Activated CD8-positive, alpha-beta T cell treated with anti-CD3 and anti-CD28 coated beads for 36 hours (primary cell): ENCODE results near the gene FRMD5. TPM values are rescaled to one million over a fixed set of nuclear protein-coding genes. Genes with fewer than 3 reads are reported as not detected.

Experiments
- ATAC-seq: fragments of 200-7000 bp; cut with Tn5 transposase; one replicate; pipeline ENCODE4 v1.10.0; 2021; ENCODE audit warnings: mild to moderate bottlenecking, moderate library complexity
- CTCF ChIA-PET: fragments of 350-600 bp; sonication (Branson Sonifier 250); formaldehyde crosslinking; loops from one replicate; lab custom pipeline; 2021; ENCODE audit warnings: antibody characterized with exemption; lab: Charles Lee
- POLR2A ChIA-PET: fragments of 350-600 bp; sonication (Branson Sonifier 250); formaldehyde crosslinking; loops from one replicate; lab custom pipeline; 2021; ENCODE audit warnings: antibody characterized with exemption; lab: Charles Lee
- DNase-seq: peaks from one replicate; pipeline ENCODE4 v3.0.0-alpha.2; 2020
- H3K27ac Mint-ChIP-seq: one replicate; pipeline ENCODE4 v1.8.0; 2021; ENCODE audit warnings: mild to moderate bottlenecking, mixed read lengths
- H3K27me3 Mint-ChIP-seq: one replicate; pipeline ENCODE4 v1.8.0; 2021; ENCODE audit warnings: mixed read lengths
- H3K36me3 Mint-ChIP-seq: one replicate; pipeline ENCODE4 v1.8.0; 2021; ENCODE audit warnings: low read depth, mixed read lengths
- H3K4me1 Mint-ChIP-seq: one replicate; pipeline ENCODE4 v1.8.0; 2021; ENCODE audit warnings: low read depth, mixed read lengths
- H3K4me3 Mint-ChIP-seq: one replicate; pipeline ENCODE4 v1.8.0; 2021; ENCODE audit warnings: mild to moderate bottlenecking, moderate library complexity, mixed read lengths
- H3K9me3 Mint-ChIP-seq: one replicate; pipeline ENCODE4 v1.8.0; 2021; ENCODE audit warnings: mixed read lengths
- intact Hi-C: fragments of 100-400 bp; cut with micrococcal nuclease; formaldehyde crosslinking; loops from one replicate; pipeline ENCODE4 v1.10.0; 2022
- total RNA-seq, 2 experiments: library from RNA; stranded (reverse); gene quantifications; one replicate each; pipeline ENCODE4 v1.2.3, GENCODE V29; 2021
- TF ChIP-seq, protein P1 (sequence below): fragments of 200-600 bp; IDR thresholded peaks from one replicate; pipeline ENCODE4 v1.8.0; 2022; ENCODE audit warnings: antibody characterized with exemption, mild to moderate bottlenecking

The FRMD5 gene
- total RNA-seq, 2 experiments from 2014 or later: 0.23 to 0.25 TPM

GRCh38 chr15:43954181-43954621 lies 240.9 kb downstream of the FRMD5 start:
- Mint-ChIP-seq H3K9me3 (no peaks in the 10 kb centered on the region), H3K36me3 (no peaks in the 10 kb centered on the region), H3K27ac (peak overlapping the region; percentile 78), H3K4me1 (peaks cover 30% of the 10 kb centered on the region), H3K4me3 (no peak overlapping the region), H3K27me3 (peaks cover 22% of the 10 kb centered on the region)
- ChIA-PET CTCF (interaction anchor here (0.6 kb wide), 1 partner anchor 50 kb away, joined by 3 read pairs; no protein-coding TSS in a partner anchor), POLR2A (no interaction called here)
- peak; percentile 58 for DNase-seq
- TF ChIP-seq, protein P1, sequence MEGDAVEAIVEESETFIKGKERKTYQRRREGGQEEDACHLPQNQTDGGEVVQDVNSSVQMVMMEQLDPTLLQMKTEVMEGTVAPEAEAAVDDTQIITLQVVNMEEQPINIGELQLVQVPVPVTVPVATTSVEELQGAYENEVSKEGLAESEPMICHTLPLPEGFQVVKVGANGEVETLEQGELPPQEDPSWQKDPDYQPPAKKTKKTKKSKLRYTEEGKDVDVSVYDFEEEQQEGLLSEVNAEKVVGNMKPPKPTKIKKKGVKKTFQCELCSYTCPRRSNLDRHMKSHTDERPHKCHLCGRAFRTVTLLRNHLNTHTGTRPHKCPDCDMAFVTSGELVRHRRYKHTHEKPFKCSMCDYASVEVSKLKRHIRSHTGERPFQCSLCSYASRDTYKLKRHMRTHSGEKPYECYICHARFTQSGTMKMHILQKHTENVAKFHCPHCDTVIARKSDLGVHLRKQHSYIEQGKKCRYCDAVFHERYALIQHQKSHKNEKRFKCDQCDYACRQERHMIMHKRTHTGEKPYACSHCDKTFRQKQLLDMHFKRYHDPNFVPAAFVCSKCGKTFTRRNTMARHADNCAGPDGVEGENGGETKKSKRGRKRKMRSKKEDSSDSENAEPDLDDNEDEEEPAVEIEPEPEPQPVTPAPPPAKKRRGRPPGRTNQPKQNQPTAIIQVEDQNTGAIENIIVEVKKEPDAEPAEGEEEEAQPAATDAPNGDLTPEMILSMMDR: no peak
- intact Hi-C loops: no loop called here
- peak; percentile 93 for ATAC-seq

DNA sequence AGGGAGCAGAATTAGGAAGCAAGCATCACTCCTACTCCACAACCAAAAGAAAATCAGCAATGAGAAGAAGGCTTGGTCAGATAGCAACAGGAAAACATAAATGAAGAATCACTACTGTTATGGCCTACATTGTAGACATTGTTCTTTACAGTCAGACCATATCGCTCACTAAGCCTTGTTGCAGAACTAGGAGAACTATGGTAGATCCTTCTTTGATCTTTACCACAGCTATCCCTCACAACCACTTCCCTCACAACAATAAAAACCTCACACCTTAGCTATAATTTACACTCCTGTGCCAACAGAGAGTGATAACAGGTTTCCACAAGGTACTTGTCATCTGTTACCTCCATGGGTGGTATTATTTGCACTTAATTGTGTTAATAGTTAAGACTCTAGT lies 241.7 kb downstream of the FRMD5 start:
- peaks cover 18% of the 10 kb centered on the region for H3K27me3 Mint-ChIP-seq
- H3K4me3 Mint-ChIP-seq: no peak overlapping the region
- H3K4me1 Mint-ChIP-seq: peaks cover 38% of the 10 kb centered on the region
- intact Hi-C loops: no loop called here
- ChIA-PET POLR2A (no interaction called here), CTCF (no interaction called here)
- ATAC-seq (no peak), DNase-seq (no peak)
- no peaks in the 10 kb centered on the region for H3K36me3 Mint-ChIP-seq
- no peak overlapping the region for H3K27ac Mint-ChIP-seq
- H3K9me3 Mint-ChIP-seq: no peaks in the 10 kb centered on the region
- TF ChIP-seq, protein P1: no peak

DNA sequence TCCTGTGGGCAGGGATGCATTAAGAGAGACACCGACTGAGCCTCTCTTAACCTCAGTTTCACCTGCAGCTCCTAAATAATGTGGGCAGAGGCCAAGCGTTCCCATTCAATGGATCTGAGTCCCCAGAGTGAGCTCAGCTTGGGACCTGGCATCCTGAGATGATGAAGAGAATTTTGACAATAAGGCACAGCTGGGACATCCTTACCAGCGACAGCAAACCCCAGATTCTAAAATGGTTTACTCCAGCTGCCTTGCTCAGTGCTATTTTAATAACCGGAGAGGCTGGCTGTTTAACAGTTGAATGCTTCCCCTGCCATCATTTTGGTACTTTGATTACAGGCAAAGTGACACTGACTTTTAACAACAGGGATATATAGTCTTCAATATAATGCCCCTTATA lies 244.5 kb downstream of the FRMD5 start:
- H3K36me3 Mint-ChIP-seq: no peaks in the 10 kb centered on the region
- DNase-seq (no peak), ATAC-seq (no peak)
- intact Hi-C loops: no loop called here
- no peaks in the 10 kb centered on the region for H3K9me3 Mint-ChIP-seq
- peaks cover 43% of the 10 kb centered on the region for H3K4me1 Mint-ChIP-seq
- POLR2A ChIA-PET: no interaction called here
- CTCF ChIA-PET: interaction anchor here (0.7 kb wide), 1 partner anchor 21 kb away, joined by 3 read pairs; no protein-coding TSS in a partner anchor
- TF ChIP-seq, protein P1: no peak
- no peak overlapping the region for H3K4me3 Mint-ChIP-seq
- H3K27ac Mint-ChIP-seq: no peak overlapping the region
- H3K27me3 Mint-ChIP-seq: peaks cover 15% of the 10 kb centered on the region

GRCh38 chr15:43948691-43949325 lies 246.3 kb downstream of the FRMD5 start:
- Mint-ChIP-seq H3K27me3 (peaks cover 16% of the 10 kb centered on the region), H3K36me3 (no peaks in the 10 kb centered on the region), H3K9me3 (no peaks in the 10 kb centered on the region), H3K4me1 (peaks cover 31% of the 10 kb centered on the region), H3K4me3 (no peak overlapping the region), H3K27ac (peak overlapping the region; percentile 66)
- peak; percentile 18 for DNase-seq
- ATAC-seq: peak; percentile 91
- ChIA-PET CTCF (interaction anchor here (0.7 to 0.9 kb wide), 2 partner anchors 45 to 117 kb away, joined by 3 to 4 read pairs; no protein-coding TSS in a partner anchor), POLR2A (no interaction called here)
- intact Hi-C loops: no loop called here
- TF ChIP-seq, protein P1: no peak

DNA sequence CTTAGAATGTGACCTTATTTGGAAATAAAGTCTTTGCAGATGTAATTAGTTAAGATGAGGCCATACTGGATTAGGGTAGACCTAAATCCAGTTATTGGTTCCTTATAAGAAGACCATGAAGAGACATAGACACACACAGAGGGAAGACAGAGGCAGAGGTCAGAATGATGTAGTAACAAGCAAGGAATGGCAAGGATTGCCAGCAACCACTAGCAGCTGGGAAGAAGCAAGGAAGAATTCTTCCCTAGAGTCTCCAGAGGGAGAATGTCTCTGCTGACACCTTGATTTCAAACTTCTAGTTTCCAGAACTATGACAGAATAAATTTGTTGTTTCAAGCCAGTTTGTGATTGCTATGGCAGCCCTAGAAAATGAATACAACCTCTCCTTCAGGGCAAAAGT lies 251.6 kb downstream of the FRMD5 start:
- H3K4me1 Mint-ChIP-seq: peaks cover 10% of the 10 kb centered on the region
- intact Hi-C loops: no loop called here
- ATAC-seq (no peak), DNase-seq (no peak)
- no peaks in the 10 kb centered on the region for H3K9me3 Mint-ChIP-seq
- TF ChIP-seq, protein P1: no peak
- CTCF ChIA-PET: no interaction called here
- peaks cover 13% of the 10 kb centered on the region for H3K27me3 Mint-ChIP-seq
- no peak overlapping the region for H3K27ac Mint-ChIP-seq
- POLR2A ChIA-PET: no interaction called here
- no peak overlapping the region for H3K4me3 Mint-ChIP-seq
- H3K36me3 Mint-ChIP-seq: no peaks in the 10 kb centered on the region
